Measurements from ENCODE around the gene TMEM121.

- TF ChIP-seq, protein P1, sequence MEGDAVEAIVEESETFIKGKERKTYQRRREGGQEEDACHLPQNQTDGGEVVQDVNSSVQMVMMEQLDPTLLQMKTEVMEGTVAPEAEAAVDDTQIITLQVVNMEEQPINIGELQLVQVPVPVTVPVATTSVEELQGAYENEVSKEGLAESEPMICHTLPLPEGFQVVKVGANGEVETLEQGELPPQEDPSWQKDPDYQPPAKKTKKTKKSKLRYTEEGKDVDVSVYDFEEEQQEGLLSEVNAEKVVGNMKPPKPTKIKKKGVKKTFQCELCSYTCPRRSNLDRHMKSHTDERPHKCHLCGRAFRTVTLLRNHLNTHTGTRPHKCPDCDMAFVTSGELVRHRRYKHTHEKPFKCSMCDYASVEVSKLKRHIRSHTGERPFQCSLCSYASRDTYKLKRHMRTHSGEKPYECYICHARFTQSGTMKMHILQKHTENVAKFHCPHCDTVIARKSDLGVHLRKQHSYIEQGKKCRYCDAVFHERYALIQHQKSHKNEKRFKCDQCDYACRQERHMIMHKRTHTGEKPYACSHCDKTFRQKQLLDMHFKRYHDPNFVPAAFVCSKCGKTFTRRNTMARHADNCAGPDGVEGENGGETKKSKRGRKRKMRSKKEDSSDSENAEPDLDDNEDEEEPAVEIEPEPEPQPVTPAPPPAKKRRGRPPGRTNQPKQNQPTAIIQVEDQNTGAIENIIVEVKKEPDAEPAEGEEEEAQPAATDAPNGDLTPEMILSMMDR (optimal IDR thresholded peaks at IDR 0.05 in 1 of 3, IDR thresholded peaks at IDR 0.05 in 1 of 3, conservative IDR thresholded peaks at IDR 0.05 in 1 of 3; ENCODE audit: extremely low read depth in 1 of 3, insufficient read depth in 2 of 3, low read length in 3 of 3): no peak
- TF ChIP-seq EZH2 (IDR thresholded peaks at IDR 0.05; ENCODE audit: low read length): no peak
Measured at GRCh38 chr14:105538481-105539049, 12.2 kb downstream of the TMEM121 start.

All from keratinocyte (primary cell).